HG03342 (cell line): ENCODE measurements around the gene IER2.
"Not testable (repeated sequence)": the region's sequence is repeated elsewhere in the genome, so short reads cannot be mapped to it uniquely, and the experiment has no call there.

ENCODE experiments used
- ATAC-seq: cut with Tn5 transposase; IDR thresholded peaks from one replicate; pipeline ENCODE4 v1.9.1; 2021; ENCODE audit warnings: mild to moderate bottlenecking, moderate library complexity; ENCODE audit not compliant: unreplicated experiment

Gene IER2

GRCh38 chr19:13162724-13163608 is 12.8 kb downstream of the IER2 start:
- ATAC-seq = no peak

- ATAC-seq = no peak
Observed at GRCh38 chr19:13163609-13164342, 13.6 kb downstream of the IER2 start.

GRCh38 chr19:13164343-13165161 is 14.3 kb downstream of the IER2 start:
- ATAC-seq = no peak

- ATAC-seq = no peak
Observed at GRCh38 chr19:13165162-13165997, 15.2 kb downstream of the IER2 start.

GRCh38 chr19:13166151-13166550 is 15.9 kb downstream of the IER2 start:
- not testable (repeated sequence) for ATAC-seq

- no peak for ATAC-seq
Observed at GRCh38 chr19:13169769-13170168, 19.6 kb downstream of the IER2 start.

- ATAC-seq = no peak
Observed at GRCh38 chr19:13171146-13171545, 20.9 kb downstream of the IER2 start.

GRCh38 chr19:13172346-13173138 is 22.3 kb downstream of the IER2 start:
- ATAC-seq = no peak

- ATAC-seq = no peak
Observed at GRCh38 chr19:13173139-13173737, 23.0 kb downstream of the IER2 start.

GRCh38 chr19:13176345-13176744 is 26.1 kb downstream of the IER2 start:
- no peak for ATAC-seq

GRCh38 chr19:13177584-13177983 is 27.4 kb downstream of the IER2 start:
- not testable (repeated sequence) for ATAC-seq

- ATAC-seq = not testable (repeated sequence)
Observed at GRCh38 chr19:13178291-13178690, 28.1 kb downstream of the IER2 start.

GRCh38 chr19:13181747-13182388 is 31.7 kb downstream of the IER2 start:
- ATAC-seq = no peak

- not testable (repeated sequence) for ATAC-seq
Observed at GRCh38 chr19:13184926-13185325, 34.7 kb downstream of the IER2 start.

GRCh38 chr19:13185763-13186657 is 35.8 kb downstream of the IER2 start:
- not testable (repeated sequence) for ATAC-seq

GRCh38 chr19:13186688-13187087 is 36.5 kb downstream of the IER2 start:
- ATAC-seq = not testable (repeated sequence)

- no peak for ATAC-seq
Observed at GRCh38 chr19:13187419-13187818, 37.2 kb downstream of the IER2 start.

- no peak for ATAC-seq
Observed at GRCh38 chr19:13189600-13189999, 39.4 kb downstream of the IER2 start.
